Astrocyte of the spinal cord (primary cell): ENCODE data around the gene HTR6.

Source experiments
- DNase-seq: peaks from one replicate; pipeline ENCODE4 v3.0.0; 2011; ENCODE audit warnings: low read depth, low spot score
- H3K4me3 ChIP-seq: 2 replicates; pipeline ENCODE4 v1.5.1; 2011; ENCODE audit warnings: low read depth, mild to moderate bottlenecking, low read length, moderate library complexity
- CTCF ChIP-seq: IDR thresholded peaks from 2 replicates; pipeline ENCODE4 v1.5.1; 2012; ENCODE audit warnings: low read depth, mild to moderate bottlenecking, low read length, inconsistent platforms
- in situ Hi-C: cut with HindIII; loops from 2 replicates; pipeline ENCODE4 v1.10.0; 2017; ENCODE audit warnings: low sequenced_read_pairs

Gene HTR6

GRCh38 chr1:19688041-19688842 lies 23.6 kb downstream of the HTR6 start:
- no peak for TF ChIP-seq CTCF
- DNase-seq = no peak
- in situ Hi-C loops = no loop called here
- no peak overlapping the region for H3K4me3 ChIP-seq

- in situ Hi-C loops = no loop called here
- no peak for TF ChIP-seq CTCF
- no peak overlapping the region for H3K4me3 ChIP-seq
- DNase-seq = no peak
Measured at GRCh38 chr1:19689085-19689757, 24.5 kb downstream of the HTR6 start.

- in situ Hi-C loops = no loop called here
- H3K4me3 ChIP-seq = no peak overlapping the region
- no peak for DNase-seq
- no peak for TF ChIP-seq CTCF
Measured at GRCh38 chr1:19689856-19690255, 25.2 kb downstream of the HTR6 start.

GRCh38 chr1:19690342-19690741 lies 25.7 kb downstream of the HTR6 start:
- DNase-seq = no peak
- no peak overlapping the region for H3K4me3 ChIP-seq
- in situ Hi-C loops = no loop called here
- TF ChIP-seq CTCF = no peak

- no peak for DNase-seq
- no peak for TF ChIP-seq CTCF
- no peak overlapping the region for H3K4me3 ChIP-seq
- in situ Hi-C loops = no loop called here
Measured at GRCh38 chr1:19694298-19694697, 29.6 kb downstream of the HTR6 start.

GRCh38 chr1:19695772-19696171 lies 31.1 kb downstream of the HTR6 start:
- H3K4me3 ChIP-seq = no peak overlapping the region
- in situ Hi-C loops = no loop called here
- TF ChIP-seq CTCF = no peak
- no peak for DNase-seq
